GM19452 (cell line): ENCODE measurements around the gene SLC39A3.

Experiments used
- ATAC-seq: cut with Tn5 transposase; IDR thresholded peaks from one replicate; pipeline ENCODE4 v1.9.1; 2021; ENCODE audit not compliant: unreplicated experiment

SLC39A3 gene

GRCh38 chr19:2706251-2706650, 33.6 kb downstream of the SLC39A3 start:
- no peak for ATAC-seq

- no peak for ATAC-seq
These were observed 36.1 kb downstream of the SLC39A3 start for GRCh38 chr19:2703691-2704216.

GRCh38 chr19:2703077-2703437, 36.8 kb downstream of the SLC39A3 start:
- no peak for ATAC-seq

- no peak for ATAC-seq
These were observed 37.4 kb downstream of the SLC39A3 start, which contains the start of gene GNG7 for GRCh38 chr19:2702170-2703076. Gene GNG7 (minus strand): TSS chr19:2702694. CDS start chr19:2520688, 182,006 bp downstream.

DNA sequence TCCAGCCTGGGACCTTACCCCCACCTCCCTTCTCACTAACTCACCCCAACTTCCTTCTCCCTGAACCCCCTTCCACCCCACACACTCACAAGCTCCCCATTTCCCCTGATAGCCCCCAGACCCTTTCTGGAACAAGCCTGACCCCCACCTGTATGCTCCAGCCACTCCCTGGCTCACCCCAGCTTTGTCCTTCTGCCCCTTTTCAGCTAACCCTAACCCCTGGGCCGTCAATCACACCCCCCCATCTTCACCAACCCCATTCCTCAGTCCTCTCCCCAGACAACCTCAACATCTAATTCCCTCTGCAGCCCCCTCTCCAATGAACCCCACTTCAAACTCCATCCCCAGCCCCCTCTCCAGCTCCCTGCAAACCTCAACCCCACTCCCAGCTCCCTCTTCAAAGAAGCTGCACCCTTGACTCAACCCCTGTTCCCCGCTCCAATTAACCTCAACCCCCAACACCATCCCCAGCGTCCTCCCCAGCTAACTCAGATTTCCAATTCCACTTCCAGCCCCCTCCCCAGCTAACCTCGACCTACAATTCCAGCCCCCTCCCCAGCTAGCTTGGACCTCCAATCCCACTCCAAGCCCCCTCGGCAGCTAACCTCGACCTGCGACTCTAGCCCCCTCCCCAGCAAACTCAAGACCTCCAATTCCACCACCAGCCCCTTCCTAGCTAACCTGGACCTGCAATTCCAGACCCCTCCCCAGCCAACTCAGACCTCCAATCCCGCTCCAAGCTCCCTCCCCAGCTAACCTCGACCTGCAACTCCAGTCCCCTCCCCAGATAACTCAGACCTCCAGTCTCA, 38.3 kb downstream of the SLC39A3 start:
- no peak for ATAC-seq

DNA sequence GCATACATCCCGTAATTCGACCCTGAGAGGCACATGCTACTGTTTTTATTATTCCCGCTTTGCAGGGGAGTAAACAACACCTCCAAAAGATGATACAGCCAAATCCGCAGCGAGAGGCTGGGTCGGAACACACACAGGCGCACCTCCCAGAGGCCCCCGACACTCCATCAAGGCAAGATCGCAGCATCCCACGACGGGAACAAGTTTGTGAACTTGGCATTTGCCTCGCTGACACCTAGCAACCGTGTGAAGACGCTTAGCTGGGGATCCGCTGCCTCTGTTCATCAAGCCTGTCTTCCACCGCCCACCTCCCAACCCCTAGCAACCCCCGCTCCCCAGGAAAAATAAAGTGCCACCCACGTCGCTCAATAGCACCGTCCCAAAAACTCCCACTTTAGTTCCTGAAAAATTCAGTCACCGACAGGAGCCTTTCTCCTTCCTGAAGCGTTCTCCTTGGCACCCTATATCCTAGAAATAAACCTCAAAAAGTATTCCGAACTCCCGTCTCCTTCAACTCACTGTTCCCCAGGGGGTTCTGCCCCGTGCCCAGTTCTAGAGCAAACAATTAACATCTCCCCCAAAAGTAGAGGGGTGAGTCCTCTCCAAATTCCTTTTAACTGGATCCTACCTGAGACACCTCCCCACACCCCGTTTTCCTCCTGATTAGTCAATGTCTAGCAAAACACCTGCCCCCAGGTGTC, 39.0 kb downstream of the SLC39A3 start:
- ATAC-seq = no peak

- ATAC-seq = no peak
These were observed 40.2 kb downstream of the SLC39A3 start for GRCh38 chr19:2699413-2700140.

DNA sequence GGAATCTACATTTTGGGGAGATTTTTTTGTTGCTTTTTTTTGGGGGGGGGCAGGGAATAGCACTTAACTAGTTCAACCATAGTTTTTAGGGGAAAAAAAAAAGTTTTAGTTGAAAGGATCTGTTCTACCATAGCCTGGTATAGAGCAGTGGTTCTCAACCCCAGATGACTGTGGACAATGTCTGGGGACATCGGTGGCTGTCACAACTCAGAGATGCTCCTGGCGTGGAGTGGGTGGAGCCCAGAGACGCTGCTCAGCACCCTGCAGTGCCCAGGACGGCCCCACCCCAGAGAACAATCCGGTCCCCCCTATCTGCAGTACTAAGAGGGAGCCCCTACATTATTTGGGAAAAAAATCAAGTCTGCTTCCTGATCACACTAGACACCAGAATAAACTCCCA, 45.6 kb downstream of the SLC39A3 start:
- ATAC-seq = no peak

DNA sequence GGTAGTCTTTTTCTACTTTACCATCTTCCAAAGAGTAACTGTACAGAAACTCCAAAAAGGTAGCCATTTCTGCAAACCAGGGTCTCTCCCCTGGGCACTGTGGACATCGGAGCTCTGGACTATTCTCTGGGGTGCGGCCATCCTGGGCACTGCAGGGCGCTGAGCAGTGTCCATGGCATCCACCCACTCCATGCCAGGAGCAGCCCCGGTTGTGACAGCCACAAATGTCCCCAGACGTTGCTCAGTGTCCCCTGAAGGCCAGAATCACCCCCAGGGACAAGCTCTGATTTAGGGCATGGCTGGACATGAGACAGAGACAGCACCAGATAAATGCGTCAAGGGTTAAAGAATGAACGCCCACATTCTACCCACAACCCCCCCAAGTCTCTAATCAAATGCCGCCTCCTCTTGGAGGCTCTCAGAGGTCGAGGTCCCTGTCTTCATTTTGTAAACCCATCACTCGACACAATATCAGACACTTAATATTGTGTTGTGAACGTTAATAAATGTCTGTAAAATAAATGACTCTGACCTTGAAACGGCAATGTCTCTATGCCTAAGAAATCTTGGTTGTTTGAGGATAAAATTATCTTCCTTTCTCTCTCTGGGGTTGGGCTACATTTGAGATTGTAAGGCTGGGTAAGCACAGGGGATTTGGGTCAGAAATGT, 46.2 kb downstream of the SLC39A3 start:
- ATAC-seq = no peak

DNA sequence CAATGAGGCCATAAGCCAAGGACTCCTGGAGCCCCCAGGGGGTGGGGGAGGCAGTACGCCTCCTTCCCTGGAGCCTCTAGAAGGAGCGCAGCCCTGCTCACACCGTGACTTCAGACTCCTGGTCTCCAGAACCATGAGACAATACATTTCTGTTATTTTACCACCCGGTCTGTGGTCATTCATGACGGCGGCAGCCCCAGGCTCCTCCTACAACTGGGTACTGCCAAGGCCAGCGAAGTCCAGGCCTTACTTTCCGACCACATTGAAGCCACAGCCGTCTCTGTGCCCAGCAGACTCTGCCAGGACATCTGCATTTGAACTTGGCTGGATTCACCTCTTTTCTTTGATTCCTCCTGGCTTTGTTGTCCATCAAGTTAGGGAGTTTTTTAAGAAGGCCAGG, 47.9 kb downstream of the SLC39A3 start:
- no peak for ATAC-seq

DNA sequence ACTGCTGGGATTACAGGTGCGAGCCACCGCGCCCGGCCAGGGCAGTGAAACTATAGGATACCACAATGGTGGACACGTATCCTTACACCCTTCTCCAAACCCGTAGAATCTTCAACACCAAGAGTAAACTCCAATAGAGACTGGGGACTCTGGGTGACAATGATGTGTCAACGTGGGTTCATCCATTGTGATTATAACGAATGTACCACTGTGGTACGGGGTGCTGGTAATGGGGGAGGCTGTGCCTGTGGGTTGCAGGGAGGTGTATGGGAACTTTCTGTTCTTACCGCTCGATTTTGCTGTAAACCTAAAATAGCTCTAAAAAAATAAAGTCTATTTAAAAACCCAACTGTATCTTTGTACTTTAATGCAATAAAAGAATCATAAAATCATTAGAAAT, 49.0 kb downstream of the SLC39A3 start:
- ATAC-seq = no peak

- ATAC-seq = no peak
These were observed 53.5 kb downstream of the SLC39A3 start for GRCh38 chr19:2686360-2686759.

- no peak for ATAC-seq
These were observed 54.6 kb downstream of the SLC39A3 start for GRCh38 chr19:2685204-2685704.

GRCh38 chr19:2683430-2684003, 56.3 kb downstream of the SLC39A3 start:
- no peak for ATAC-seq
